Measurements from ENCODE around the gene UQCRC1.

UQCRC1 gene

GRCh38 chr3:48609088-48610005, at the start of gene UQCRC1:
Gene UQCRC1 (minus strand): TSS chr3:48609646. CDS start chr3:48609620, 26 bp downstream.
- peak; percentile 70 for DNase-seq

DNA sequence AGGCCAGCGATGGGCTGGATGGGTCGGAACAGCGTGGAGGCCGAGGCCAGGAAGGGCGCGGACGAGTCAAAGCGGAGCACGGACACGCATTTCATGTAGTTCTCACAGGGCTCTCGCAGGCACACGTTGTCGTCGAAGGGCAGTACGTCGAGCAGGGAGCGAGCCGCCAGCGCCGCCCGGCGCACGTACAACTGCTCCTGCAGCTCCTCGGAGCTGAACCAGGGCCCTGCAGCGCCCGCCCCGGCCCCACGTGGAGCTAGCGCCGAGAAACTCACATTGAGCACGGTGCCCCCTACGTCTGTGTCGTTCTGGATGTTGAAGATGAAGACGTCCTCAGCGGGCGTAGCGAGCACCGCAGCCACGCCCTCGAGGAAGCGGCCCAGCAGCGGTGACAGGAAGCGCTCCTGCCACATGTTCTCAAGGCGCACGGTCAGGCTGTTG, 47.4 kb upstream of the UQCRC1 start:
- DNase-seq, result no peak

GRCh38 chr3:48656061-48656840, 46.8 kb upstream of the UQCRC1 start:
- DNase-seq, result no peak

GRCh38 chr3:48655606-48656005, 46.2 kb upstream of the UQCRC1 start:
- DNase-seq, result no peak

DNA sequence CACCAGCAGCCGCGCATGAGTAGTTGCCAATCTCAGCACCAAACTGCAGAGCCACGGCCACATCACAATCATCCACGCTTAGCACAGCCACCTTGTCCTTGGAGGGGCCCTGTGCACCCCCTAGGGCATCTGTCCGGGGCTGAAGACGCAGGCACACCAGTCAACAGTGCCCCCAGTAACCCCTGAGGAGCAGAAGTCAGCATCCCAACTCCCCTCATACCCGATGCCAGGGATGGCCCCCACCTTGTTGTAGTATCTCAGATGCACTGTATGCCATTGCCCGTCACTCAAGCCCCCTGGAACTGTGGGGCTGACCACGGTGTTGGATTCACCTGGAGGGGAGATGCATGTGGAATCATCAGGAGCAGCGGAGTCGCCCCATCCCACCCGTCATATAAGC, 45.6 kb upstream of the UQCRC1 start:
- no peak for DNase-seq

- no peak for DNase-seq
Measured at GRCh38 chr3:48652923-48653715, 43.7 kb upstream of the UQCRC1 start.

GRCh38 chr3:48651771-48652170, 42.3 kb upstream of the UQCRC1 start:
- DNase-seq, result no peak

- no peak for DNase-seq
Measured at GRCh38 chr3:48650723-48651122, 41.3 kb upstream of the UQCRC1 start.

DNA sequence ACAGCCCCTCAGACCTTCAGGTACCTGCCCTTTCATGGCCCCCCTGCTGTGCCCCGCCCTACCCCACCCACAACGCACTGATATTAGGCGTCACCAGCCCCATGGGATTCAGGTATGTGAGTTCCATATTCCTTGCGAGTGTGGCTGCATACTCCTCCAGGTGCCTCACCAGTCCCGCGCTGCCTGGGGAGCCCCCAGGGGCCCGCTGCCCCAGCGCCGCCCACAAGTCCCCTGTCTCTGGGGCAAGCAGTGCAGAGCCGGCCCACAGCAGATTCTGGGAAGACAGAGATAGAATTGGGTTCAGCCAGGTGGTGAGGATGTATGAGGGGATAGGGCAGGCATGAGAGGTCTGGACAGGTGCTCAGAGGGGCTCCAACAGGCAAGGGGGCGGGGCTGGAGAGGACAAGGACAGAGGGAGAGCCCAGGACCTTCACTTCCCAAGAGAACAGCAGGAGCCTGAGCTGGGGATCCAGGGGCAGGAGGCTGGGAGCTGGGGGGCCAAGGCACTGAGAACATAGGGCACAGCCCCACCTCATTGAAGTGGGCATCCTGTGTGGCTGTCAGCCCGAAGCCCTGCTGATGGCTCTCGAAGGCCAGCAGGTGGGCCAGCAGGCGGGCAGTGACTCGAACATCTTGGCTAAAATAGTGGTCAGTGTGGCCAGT, 38.9 kb upstream of the UQCRC1 start:
- DNase-seq, result no peak

- DNase-seq, result no peak
Measured at GRCh38 chr3:48647714-48648113, 38.3 kb upstream of the UQCRC1 start.

- DNase-seq, result no peak
Measured at GRCh38 chr3:48644898-48645760, 35.7 kb upstream of the UQCRC1 start.

DNA sequence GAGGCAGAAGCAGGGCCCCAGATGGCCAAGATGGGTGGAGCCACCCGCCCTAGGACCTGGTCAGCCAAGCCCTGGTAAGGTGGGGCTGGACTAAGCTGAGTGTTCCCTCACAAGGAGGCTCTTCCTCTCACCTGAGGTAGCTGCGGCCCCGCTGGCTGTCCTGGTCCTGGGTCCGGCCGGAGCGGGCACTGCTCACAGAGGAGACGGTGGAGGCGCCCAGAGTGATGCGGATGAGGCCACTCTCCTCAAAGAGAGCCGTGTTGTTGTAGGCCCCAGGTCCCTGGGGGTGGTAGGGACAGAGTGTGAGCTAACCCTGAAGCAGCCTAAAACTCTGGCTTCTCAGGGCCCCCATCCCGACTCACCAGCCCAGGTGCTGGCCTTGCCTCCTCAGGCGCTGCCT, 33.2 kb upstream of the UQCRC1 start:
- no peak for DNase-seq

DNA sequence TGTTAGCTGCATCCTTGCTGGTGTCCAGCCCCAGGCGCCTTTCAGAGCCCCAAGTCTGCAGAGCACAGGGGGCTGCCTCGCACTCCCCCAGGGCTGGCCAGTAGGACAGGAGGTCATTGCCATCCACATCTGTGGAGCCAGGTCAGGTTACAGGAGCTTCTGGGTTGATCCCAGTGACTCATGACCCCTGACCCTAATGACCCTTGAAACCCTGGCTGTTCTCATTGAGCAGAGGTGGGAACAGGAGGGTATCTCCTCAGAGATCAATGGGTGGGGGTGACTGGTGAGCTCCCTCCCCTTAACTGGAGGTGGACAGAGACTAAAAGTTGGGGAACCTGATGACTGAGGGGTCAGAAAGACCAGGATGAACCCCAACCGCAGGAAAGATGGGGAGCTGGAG, 31.9 kb upstream of the UQCRC1 start:
- DNase-seq, result no peak

- DNase-seq, result no peak
Measured at GRCh38 chr3:48639944-48640606, 30.6 kb upstream of the UQCRC1 start.

- DNase-seq, result no peak
Measured at GRCh38 chr3:48637305-48637704, 27.9 kb upstream of the UQCRC1 start.

GRCh38 chr3:48636149-48636655, 26.8 kb upstream of the UQCRC1 start:
- DNase-seq, result no peak

GRCh38 chr3:48635222-48636021, 26.0 kb upstream of the UQCRC1 start, which contains the start of gene SLC26A6:
Gene SLC26A6 (minus strand): TSS chr3:48635461. CDS start chr3:48635393, 68 bp downstream.
- peak; percentile 70 for DNase-seq

DNA sequence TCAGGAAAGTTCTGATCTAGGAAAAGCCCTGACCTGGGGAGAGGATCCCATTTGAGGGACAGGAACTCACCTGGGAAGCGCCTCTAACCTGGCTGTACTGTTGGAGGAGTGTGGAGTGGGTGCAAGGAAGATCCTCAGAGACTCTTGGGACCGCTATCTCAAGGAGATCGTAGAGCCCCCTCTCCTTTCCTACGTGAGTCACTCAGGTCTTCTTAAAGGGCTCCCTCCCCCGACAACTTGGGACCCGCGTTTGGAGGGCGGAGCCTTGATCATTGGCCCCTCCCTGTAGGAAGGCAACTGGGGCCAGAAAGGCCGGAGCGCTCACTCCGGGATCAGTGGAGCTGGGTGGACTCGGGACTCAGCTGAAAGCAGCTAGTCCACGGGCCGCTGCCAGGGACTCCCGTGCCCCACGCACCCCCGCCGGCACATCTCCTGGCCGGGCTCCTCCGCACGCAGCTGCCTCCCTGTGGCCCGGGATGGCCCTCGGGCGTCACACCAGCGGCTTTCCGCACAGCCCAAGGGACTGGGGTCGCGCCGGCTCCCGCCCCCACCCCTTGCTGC, 25.3 kb upstream of the UQCRC1 start:
- DNase-seq, result no peak

- DNase-seq, result no peak
Measured at GRCh38 chr3:48633743-48634142, 24.3 kb upstream of the UQCRC1 start.
